Kidney (tissue), 14 donors: ENCODE measurements around the gene RIT1. TPM values are rescaled to one million over a fixed set of nuclear protein-coding genes. Genes with fewer than 3 reads are reported as not detected.

Experiments used
- DNase-seq, 5 donors: peaks; one replicate each; pipeline ENCODE4 v3.0.0-alpha.2; 2013 to 2020
- FAIRE-seq: peaks from 2 replicates; lab custom pipeline; 2012; peaks lifted over from hg19 to GRCh38; lab: Jason Lieb, UNC
- H3K27ac ChIP-seq, 2 donors: one replicate each; pipeline ENCODE4 v1.7.0; 2013; ENCODE audit warnings: low read depth in 2 of 2, low read length in 2 of 2, inconsistent platforms in 1 of 2
- H3K27me3 ChIP-seq: one replicate; pipeline ENCODE4 v1.7.1; 2013; ENCODE audit warnings: low read length, inconsistent platforms; ENCODE audit not compliant: control insufficient read depth, insufficient read depth
- H3K36me3 ChIP-seq, 3 donors: one replicate each; pipeline versions ENCODE4 v1.7.0 to v1.7.1; 2013; ENCODE audit warnings: low read length in 3 of 3, control low read depth in 1 of 3, inconsistent platforms in 1 of 3; ENCODE audit not compliant: insufficient read depth in 3 of 3, control insufficient read depth in 2 of 3
- H3K4me1 ChIP-seq, 3 donors: one replicate each; pipeline versions ENCODE4 v1.7.0 to v1.7.1; 2013; ENCODE audit warnings: low read length in 3 of 3, inconsistent platforms in 1 of 3, low read depth in 1 of 3; ENCODE audit not compliant: control insufficient read depth in 2 of 3, insufficient read depth in 2 of 3
- H3K4me3 ChIP-seq, 3 donors: one replicate each; pipeline versions ENCODE4 v1.7.0 to v1.8.1; 2013; ENCODE audit warnings: low read length in 3 of 3, control low read depth in 1 of 3, inconsistent platforms in 1 of 3
- H3K9ac ChIP-seq, 3 donors: one replicate each; pipeline versions ENCODE4 v1.7.0 to v1.7.1; 2013; ENCODE audit warnings: low read length in 3 of 3, control low read depth in 1 of 3, inconsistent platforms in 1 of 3
- H3K9me3 ChIP-seq, 3 donors: one replicate each; pipeline versions ENCODE4 v1.7.0 to v1.7.1; 2013; ENCODE audit warnings: low read length in 3 of 3, control low read depth in 1 of 3, inconsistent platforms in 1 of 3; ENCODE audit not compliant: control insufficient read depth in 2 of 3, insufficient read depth in 1 of 3
- CTCF ChIP-seq: IDR thresholded peaks from 3 replicates; pipeline ENCODE4 v1.5.1; 2012; ENCODE audit warnings: mild to moderate bottlenecking, moderate library complexity, borderline replicate concordance; ENCODE audit not compliant: insufficient read depth; ENCODE audit errors: extremely low read depth
- intact Hi-C: fragments of 100-400 bp; cut with DNase I; formaldehyde crosslinking; loops from one replicate; pipeline ENCODE4 v1.11.1; 2022
- polyA plus RNA-seq: library from polyadenylated mRNA; stranded (reverse); fragments of 350-450 nt; fragmentation: Illumina TruSeq; extraction: RNeasy Lipid Tissue Mini Kit (QIAGEN cat#74804); gene quantifications from one replicate; pipeline ENCODE4 v1.2.3, GENCODE V29; 2014; ENCODE audit warnings: low read depth, low replicate concordance; ENCODE audit not compliant: insufficient read depth
- total RNA-seq: library from RNA; stranded (reverse); fragmentation: NEBNext Ultra II Directional; extraction: Animal tissue kit (Norgen Biotek cat#: 25700); gene quantifications from one replicate; pipeline ENCODE4 v1.2.1, GENCODE V29; 2021
- donor health status: control.
- donor health status: control.
- donor health status: control.
- donor health status: control.
- donor health status: control.
- donor health status: DM: yes; HTN: yes; CAD: no.
- donor health status: Normal renal cell carcinoma (clear cell type).

RIT1 gene
- total and polyA plus RNA-seq, 2 donors from 2014 or later, result 33.2 to 40.8 TPM

DNA sequence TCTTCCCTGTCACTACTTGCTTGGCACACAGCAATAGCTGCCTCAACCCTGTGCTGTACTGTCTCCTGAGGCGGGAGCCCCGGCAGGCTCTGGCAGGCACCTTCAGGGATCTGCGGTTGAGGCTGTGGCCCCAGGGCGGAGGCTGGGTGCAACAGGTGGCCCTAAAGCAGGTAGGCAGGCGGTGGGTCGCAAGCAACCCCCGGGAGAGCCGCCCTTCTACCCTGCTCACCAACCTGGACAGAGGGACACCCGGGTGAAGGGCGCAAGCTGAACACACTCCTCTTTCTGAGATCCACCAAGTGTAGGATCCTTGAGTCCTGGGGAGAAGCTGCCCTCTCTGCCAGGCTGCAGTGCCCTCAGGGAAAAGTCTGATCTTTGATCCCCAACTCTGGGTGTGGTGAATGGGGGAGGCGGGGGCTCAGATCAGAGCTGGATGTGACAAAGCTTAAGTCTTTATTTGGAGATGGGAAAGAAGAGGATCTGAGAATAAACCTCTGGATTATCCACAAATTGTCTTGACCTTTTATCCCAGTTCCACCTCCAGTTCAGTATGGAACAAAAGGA is 31.5 kb upstream of the RIT1 start:
- no peak overlapping the region for H3K27ac ChIP-seq
- H3K4me3 ChIP-seq, result no peak overlapping the region
- H3K27me3 ChIP-seq, result no peaks in the 10 kb centered on the region
- FAIRE-seq (no peak), DNase-seq (peak in 1 of 5 donors; percentile 44)
- no peak for TF ChIP-seq CTCF
- intact Hi-C loops, result loop anchor here (5.0 kb wide), 1 partner anchor 45 kb away; no protein-coding TSS in a partner anchor
- no peak overlapping the region for H3K9ac ChIP-seq
- H3K4me1 ChIP-seq, result peaks cover 3 to 32% (median 24%) of the 10 kb centered on the region in 3 donors
- H3K9me3 ChIP-seq, result no peaks in the 10 kb centered on the region
- peaks cover 0 to 9% (median 3%) of the 10 kb centered on the region in 3 donors for H3K36me3 ChIP-seq

GRCh38 chr1:155941845-155942531 is 30.8 kb upstream of the RIT1 start:
- no peak for FAIRE-seq
- H3K9ac ChIP-seq, result no peak overlapping the region

GRCh38 chr1:155940993-155941844 is 30.1 kb upstream of the RIT1 start, which contains the start of gene RXFP4:
Gene RXFP4 (plus strand): TSS chr1:155941638. CDS start chr1:155941710, 72 bp downstream.
- Histone ChIP-seq H3K27me3 (no peaks in the 10 kb centered on the region), H3K4me3 (peak within 1 kb of the TSS in 1 of 3 donors; percentile 40), H3K36me3 (peaks cover 0 to under 1% (median 0%) of the 10 kb centered on the region in 3 donors), H3K9ac (peak within 1 kb of the TSS in 2 of 3 donors; percentile 54 to 56), H3K4me1 (peaks cover 3 to 32% (median 24%) of the 10 kb centered on the region in 3 donors), H3K9me3 (no peaks in the 10 kb centered on the region), H3K27ac (peak within 1 kb of the TSS; percentile 90 to 95)
- DNase-seq, result peak; percentile 34 to 85 (median 52)
- intact Hi-C loops, result loop anchor here (5.0 kb wide), 1 partner anchor 46 kb away; no protein-coding TSS in a partner anchor
- no peak for TF ChIP-seq CTCF
- no peak for FAIRE-seq

More at GRCh38 chr1:155941845-155942531, 30.8 kb upstream of the RIT1 start:
- peaks cover 3 to 32% (median 24%) of the 10 kb centered on the region in 3 donors for H3K4me1 ChIP-seq
- no peak for TF ChIP-seq CTCF
- DNase-seq, result peak in 2 of 5 donors; percentile 39 to 79
- H3K9me3 ChIP-seq, result no peaks in the 10 kb centered on the region
- peak overlapping the region; percentile 90 to 95 for H3K27ac ChIP-seq
- H3K36me3 ChIP-seq, result peaks cover 0 to 9% (median 0%) of the 10 kb centered on the region in 3 donors
- intact Hi-C loops, result loop anchor here (5.0 kb wide), 1 partner anchor 45 kb away; no protein-coding TSS in a partner anchor
- H3K4me3 ChIP-seq, result no peak overlapping the region
- no peaks in the 10 kb centered on the region for H3K27me3 ChIP-seq
